D721Med (cell line): ENCODE results near the gene PRKG1.

Source experiments
- DNase-seq: peaks from one replicate; pipeline ENCODE4 v3.0.0; 2011; ENCODE audit warnings: low spot score; ENCODE audit not compliant: insufficient read length
- FAIRE-seq: peaks from 2 replicates; lab custom pipeline; 2011; peaks lifted over from hg19 to GRCh38; lab: Jason Lieb, UNC
- CTCF ChIP-seq: IDR thresholded peaks from 2 replicates; pipeline ENCODE4 v1.5.1; 2012; ENCODE audit warnings: mild to moderate bottlenecking, control low read depth; ENCODE audit not compliant: insufficient read depth; ENCODE audit errors: missing control alignments

Gene PRKG1

GRCh38 chr10:51045871-51046270, 28.4 kb upstream of the PRKG1 start:
- TF ChIP-seq CTCF: no peak
- no peak for DNase-seq
- no peak for FAIRE-seq

- TF ChIP-seq CTCF: no peak
- no peak for FAIRE-seq
- no peak for DNase-seq
Observed at GRCh38 chr10:51046654-51047053, 27.6 kb upstream of the PRKG1 start.

GRCh38 chr10:51047857-51048256, 26.4 kb upstream of the PRKG1 start:
- no peak for FAIRE-seq
- no peak for TF ChIP-seq CTCF
- no peak for DNase-seq

GRCh38 chr10:51048792-51049191, 25.5 kb upstream of the PRKG1 start:
- no peak for TF ChIP-seq CTCF
- FAIRE-seq (no peak), DNase-seq (no peak)

GRCh38 chr10:51052163-51052562, 22.1 kb upstream of the PRKG1 start:
- no peak for TF ChIP-seq CTCF
- no peak for FAIRE-seq
- no peak for DNase-seq

- FAIRE-seq (no peak), DNase-seq (no peak)
- no peak for TF ChIP-seq CTCF
Observed at GRCh38 chr10:51057925-51058324, 16.4 kb upstream of the PRKG1 start.

- FAIRE-seq (no peak), DNase-seq (no peak)
- no peak for TF ChIP-seq CTCF
Observed at GRCh38 chr10:51063166-51063565, 11.1 kb upstream of the PRKG1 start.
